Right lobe of liver (tissue), 4 donors: ENCODE measurements around the gene GPR161.

Experiments
- CTCF ChIP-seq, 4 donors: fragments of 200-600 bp in 3 of 4; fragments of 450-650 bp in 1 of 4; IDR thresholded peaks; one replicate each; pipeline versions ENCODE4 v1.5.1 to v1.8.0; 2016 to 2022; ENCODE audit warnings: antibody characterized with exemption in 4 of 4, mild to moderate bottlenecking in 2 of 4
- POLR2A ChIP-seq: fragments of 450-650 bp; IDR thresholded peaks from one replicate; pipeline ENCODE4 v1.6.1; 2017; ENCODE audit warnings: antibody characterized with exemption, mild to moderate bottlenecking
- donor health status: DM: no; HTN: no; CAD: no.
- donor health status: DM: no; HTN: no; CAD: no.
- donor health status: DM: no; HTN: yes; CAD: no.

DNA sequence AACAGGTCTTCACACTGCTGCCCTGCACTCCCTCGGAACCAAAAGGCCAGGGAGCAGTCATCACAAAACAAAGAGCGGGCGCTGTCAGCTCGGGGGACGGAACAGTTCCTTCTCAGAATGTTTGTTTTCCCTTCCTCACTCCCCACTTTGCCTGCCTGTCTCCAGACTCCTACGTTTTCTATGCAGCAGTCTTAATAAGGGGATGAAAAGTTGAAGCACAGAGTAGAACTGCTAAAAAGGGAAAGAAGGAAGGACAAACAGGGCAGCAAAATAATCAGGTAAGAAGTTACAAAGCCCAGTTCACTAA, 738 bp upstream of the GPR161 start:
- TF ChIP-seq POLR2A = no peak
- TF ChIP-seq CTCF (IDR thresholded peaks at IDR 0.05) = no peak
